ENCODE results near the gene PRR5.

The PRR5 gene

DNA sequence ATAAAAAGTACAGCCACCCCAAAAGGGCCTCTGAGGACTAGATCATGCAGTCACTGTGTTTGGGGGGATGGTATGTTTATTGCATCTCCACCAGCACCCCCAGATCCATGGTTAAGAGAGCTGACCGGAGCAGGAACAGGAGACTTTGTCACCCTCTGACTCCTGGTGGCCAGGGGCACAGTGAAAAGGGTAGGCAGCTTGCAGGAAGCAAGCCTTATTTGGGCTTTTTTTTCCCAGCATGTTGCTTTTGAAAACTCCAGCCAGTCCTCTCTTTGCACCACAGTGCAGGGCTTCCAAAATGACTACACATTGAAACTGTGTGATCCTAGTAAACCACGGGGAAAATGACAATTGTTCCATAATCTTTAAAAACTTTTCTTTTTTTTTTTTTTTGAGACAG, 20.6 kb downstream of the PRR5 start:
- no peak overlapping the region for H3K4me3 ChIP-seq (ENCODE audit: low read depth, low read length)
- DNase-seq (ENCODE audit: low read depth) = no peak
- in situ Hi-C loops (cut with HindIII; ENCODE audit: low sequenced_read_pairs) = no loop called here
- TF ChIP-seq, protein P1, sequence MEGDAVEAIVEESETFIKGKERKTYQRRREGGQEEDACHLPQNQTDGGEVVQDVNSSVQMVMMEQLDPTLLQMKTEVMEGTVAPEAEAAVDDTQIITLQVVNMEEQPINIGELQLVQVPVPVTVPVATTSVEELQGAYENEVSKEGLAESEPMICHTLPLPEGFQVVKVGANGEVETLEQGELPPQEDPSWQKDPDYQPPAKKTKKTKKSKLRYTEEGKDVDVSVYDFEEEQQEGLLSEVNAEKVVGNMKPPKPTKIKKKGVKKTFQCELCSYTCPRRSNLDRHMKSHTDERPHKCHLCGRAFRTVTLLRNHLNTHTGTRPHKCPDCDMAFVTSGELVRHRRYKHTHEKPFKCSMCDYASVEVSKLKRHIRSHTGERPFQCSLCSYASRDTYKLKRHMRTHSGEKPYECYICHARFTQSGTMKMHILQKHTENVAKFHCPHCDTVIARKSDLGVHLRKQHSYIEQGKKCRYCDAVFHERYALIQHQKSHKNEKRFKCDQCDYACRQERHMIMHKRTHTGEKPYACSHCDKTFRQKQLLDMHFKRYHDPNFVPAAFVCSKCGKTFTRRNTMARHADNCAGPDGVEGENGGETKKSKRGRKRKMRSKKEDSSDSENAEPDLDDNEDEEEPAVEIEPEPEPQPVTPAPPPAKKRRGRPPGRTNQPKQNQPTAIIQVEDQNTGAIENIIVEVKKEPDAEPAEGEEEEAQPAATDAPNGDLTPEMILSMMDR (IDR thresholded peaks at IDR 0.05; ENCODE audit: low read depth, low read length, missing control alignments) = no peak

DNA sequence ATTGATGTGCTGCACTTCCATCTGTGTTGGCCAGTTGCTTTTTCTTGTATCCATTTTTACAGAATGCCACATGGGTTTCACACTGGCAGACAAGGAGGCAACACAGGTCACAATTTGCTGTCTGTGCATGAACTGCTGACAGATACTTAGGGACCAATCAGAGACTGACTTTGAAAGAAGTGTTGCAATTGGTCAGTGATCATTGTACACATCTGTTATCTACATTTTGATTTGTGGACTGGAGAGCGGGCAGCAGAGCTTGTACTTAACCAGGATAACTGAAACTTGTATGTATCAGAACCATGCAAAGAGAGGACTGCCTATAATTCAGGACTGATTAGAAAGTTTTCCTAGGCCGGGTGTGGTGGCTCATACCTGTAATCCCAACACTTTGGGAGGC, 21.8 kb downstream of the PRR5 start:
- no peak for DNase-seq (ENCODE audit: low read depth)
- H3K4me3 ChIP-seq (ENCODE audit: low read depth, low read length) = no peak overlapping the region
- TF ChIP-seq, protein P1 (IDR thresholded peaks at IDR 0.05; ENCODE audit: low read depth, low read length, missing control alignments) = no peak
- in situ Hi-C loops (cut with HindIII; ENCODE audit: low sequenced_read_pairs) = no loop called here

DNA sequence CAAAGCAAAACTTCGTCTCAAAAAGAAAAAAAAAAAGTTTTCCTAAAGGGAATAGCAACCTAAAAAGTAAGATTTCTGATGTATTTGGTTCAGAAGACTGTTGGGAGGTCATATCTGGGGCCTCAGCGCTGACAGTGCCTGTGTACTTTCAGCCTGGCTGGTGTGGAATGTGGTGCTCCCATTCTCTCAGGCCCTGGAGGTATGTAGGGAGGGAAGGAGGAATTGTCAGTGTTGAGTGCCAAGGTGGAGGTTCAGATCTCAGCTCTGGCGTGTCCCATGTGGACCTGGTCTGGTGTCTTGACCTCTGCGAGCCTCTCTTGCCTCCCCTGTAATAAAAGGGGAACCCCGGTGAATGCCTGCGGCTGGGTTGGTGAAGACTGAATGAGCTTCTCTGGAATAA, 22.4 kb downstream of the PRR5 start:
- DNase-seq (ENCODE audit: low read depth) = no peak
- TF ChIP-seq, protein P1 (IDR thresholded peaks at IDR 0.05; ENCODE audit: low read depth, low read length, missing control alignments) = no peak
- in situ Hi-C loops (cut with HindIII; ENCODE audit: low sequenced_read_pairs) = no loop called here
- H3K4me3 ChIP-seq (ENCODE audit: low read depth, low read length) = no peak overlapping the region

DNA sequence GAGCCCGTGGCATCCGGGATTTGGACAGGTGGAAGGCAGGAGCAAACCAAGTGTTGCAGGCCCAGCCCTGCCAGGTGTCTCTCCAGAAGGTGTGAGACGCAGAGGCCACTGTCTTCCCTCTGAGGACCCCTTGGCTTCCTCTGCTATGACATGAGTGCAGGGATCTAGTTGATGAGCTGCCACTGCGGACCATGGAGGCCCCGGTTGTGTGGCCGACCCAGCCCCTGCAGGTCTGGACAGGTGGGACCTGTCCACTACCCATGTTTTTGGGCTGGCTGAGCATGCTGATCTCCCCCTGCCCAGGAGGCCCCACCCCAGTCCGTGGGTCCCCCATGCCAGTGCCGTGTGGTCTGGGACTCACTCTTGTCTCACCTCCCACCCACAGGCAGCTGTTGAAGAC, 22.9 kb downstream of the PRR5 start:
- TF ChIP-seq, protein P1 (IDR thresholded peaks at IDR 0.05; ENCODE audit: low read depth, low read length, missing control alignments) = no peak
- in situ Hi-C loops (cut with HindIII; ENCODE audit: low sequenced_read_pairs) = no loop called here
- H3K4me3 ChIP-seq (ENCODE audit: low read depth, low read length) = no peak overlapping the region
- no peak for DNase-seq (ENCODE audit: low read depth)

DNA sequence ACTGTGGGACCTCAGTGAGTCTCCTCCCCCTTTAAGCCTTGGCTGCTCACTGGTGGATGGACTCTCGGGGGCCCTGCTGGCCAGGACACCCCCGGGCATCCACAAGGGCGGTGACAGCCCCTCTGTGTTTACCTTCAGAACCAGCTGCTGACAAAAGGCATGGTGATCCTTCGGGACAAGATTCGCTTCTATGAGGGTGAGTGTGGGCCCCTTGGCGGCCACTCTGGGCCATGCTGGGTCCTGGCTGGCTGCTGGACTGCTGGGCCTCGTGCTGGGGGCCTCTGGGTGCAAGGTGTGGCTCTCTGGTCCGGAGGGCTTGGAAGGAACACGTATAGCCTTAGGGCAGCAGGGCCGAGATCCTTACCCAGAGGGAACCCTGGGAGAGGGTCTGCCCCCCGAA, 24.4 kb downstream of the PRR5 start:
- no peak overlapping the region for H3K4me3 ChIP-seq (ENCODE audit: low read depth, low read length)
- DNase-seq (ENCODE audit: low read depth) = no peak
- TF ChIP-seq, protein P1 (IDR thresholded peaks at IDR 0.05; ENCODE audit: low read depth, low read length, missing control alignments) = no peak
- in situ Hi-C loops (cut with HindIII; ENCODE audit: low sequenced_read_pairs) = no loop called here

DNA sequence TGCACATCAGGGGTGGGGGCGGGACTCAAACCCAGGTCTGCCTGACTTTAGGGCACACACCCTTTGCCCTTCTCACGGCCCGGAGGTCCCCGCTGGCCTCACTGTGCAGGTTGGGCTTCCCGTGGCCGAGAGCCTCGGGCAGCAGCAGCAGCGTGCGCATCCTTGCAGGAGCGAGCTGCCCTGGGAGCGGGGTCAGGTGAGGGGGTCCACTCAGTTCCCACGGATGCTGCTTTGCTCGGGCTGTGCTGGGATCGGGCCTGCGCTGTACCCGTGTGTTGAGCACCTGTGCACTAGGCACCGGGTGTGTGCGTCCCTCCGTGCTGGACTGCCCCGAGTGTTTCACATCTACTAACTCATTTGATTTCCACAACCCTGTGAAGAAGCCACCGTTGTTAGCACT, 25.1 kb downstream of the PRR5 start:
- H3K4me3 ChIP-seq (ENCODE audit: low read depth, low read length) = no peak overlapping the region
- TF ChIP-seq, protein P1 (IDR thresholded peaks at IDR 0.05; ENCODE audit: low read depth, low read length, missing control alignments) = no peak
- no peak for DNase-seq (ENCODE audit: low read depth)
- in situ Hi-C loops (cut with HindIII; ENCODE audit: low sequenced_read_pairs) = no loop called here

DNA sequence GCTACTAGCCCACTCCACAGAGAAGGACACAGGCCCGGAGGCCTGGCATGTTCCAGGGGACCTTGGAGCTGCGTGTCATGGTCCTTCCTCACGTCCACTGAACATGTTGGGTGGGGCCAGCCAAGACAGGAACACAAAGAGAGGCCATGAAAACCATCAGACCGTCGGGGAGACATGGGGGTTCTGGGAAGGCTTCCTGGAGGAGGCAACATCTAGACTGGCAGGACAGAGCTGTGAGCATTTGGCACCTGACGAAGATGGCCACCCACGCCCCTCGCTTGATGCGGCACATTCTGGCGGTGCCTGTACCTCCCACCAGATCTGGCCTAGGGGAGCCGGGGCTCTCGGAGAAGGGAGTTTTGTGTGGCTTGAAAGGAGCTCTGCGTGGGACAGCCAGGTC, 25.7 kb downstream of the PRR5 start:
- DNase-seq (ENCODE audit: low read depth) = no peak
- TF ChIP-seq, protein P1 (IDR thresholded peaks at IDR 0.05; ENCODE audit: low read depth, low read length, missing control alignments) = no peak
- in situ Hi-C loops (cut with HindIII; ENCODE audit: low sequenced_read_pairs) = no loop called here
- H3K4me3 ChIP-seq (ENCODE audit: low read depth, low read length) = no peak overlapping the region

Measured in astrocyte of the cerebellum (primary cell).